A673 (cell line): ENCODE measurements around the gene SLC40A1.

ENCODE experiments used
- CTCF ChIP-seq: fragments of 300-800, 200-600 bp; sonication (generic); conservative IDR thresholded peaks from 2 replicates; pipeline ENCODE4 v1.5.1; 2017; ENCODE audit warnings: low read depth, mild to moderate bottlenecking, antibody characterized with exemption, low read length, moderate library complexity, mixed read lengths
- EZH2 ChIP-seq: fragments of 200-600 bp; sonication (generic); IDR thresholded peaks from 2 replicates; pipeline ENCODE4 v1.6.1; 2017; ENCODE audit warnings: borderline replicate concordance, low read depth, mild to moderate bottlenecking, mixed read lengths, antibody characterized with exemption, low read length; ENCODE audit not compliant: poor library complexity, severe bottlenecking

DNA sequence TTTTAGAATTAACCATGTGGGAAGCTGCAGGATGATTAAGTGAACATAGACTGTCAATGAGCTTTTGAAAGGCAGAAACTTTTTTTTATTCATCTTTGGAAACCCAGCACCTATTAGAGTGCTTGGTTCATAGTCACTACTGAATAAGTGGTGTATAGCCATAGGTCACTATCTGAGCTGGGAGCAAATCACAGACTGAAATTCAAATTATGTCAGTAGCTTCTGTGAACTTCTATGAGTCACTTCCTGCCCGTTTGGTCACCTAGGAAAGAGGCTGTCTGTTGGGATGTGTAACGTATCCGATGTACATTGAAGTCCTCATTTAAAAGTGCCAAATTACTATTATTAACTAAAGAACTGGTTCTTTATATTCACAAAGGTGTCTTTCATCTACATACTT, 20.5 kb upstream of the SLC40A1 start:
- TF ChIP-seq CTCF, result no peak
- no peak for TF ChIP-seq EZH2
